ENCODE measurements around the gene CAMLG. TPM values are rescaled to one million over a fixed set of nuclear protein-coding genes. Genes with fewer than 3 reads are reported as not detected.

The CAMLG gene
- total RNA-seq, 1 donor from 2014 or later: 29.6 TPM

GRCh38 chr5:134784241-134784920, 46.0 kb downstream of the CAMLG start:
- no peak for DNase-seq

- DNase-seq: no peak
Measured at GRCh38 chr5:134784946-134785620, 46.7 kb downstream of the CAMLG start.

GRCh38 chr5:134787692-134788091, 49.3 kb downstream of the CAMLG start:
- no peak for DNase-seq

- DNase-seq: no peak
Measured at GRCh38 chr5:134791580-134791979, 53.2 kb downstream of the CAMLG start.

GRCh38 chr5:134792286-134792685, 53.9 kb downstream of the CAMLG start:
- DNase-seq: no peak

GRCh38 chr5:134793111-134793510, 54.8 kb downstream of the CAMLG start:
- no peak for DNase-seq

GRCh38 chr5:134794082-134794481, 55.7 kb downstream of the CAMLG start:
- no peak for DNase-seq

GRCh38 chr5:134794819-134795218, 56.5 kb downstream of the CAMLG start:
- no peak for DNase-seq

- no peak for DNase-seq
Measured at GRCh38 chr5:134798468-134798867, 60.1 kb downstream of the CAMLG start.

Small RNA genes within 50 kb of the gene (small RNA-seq; reads per million reads assigned to genes)
- gene RNU6-1164P (ENCODE audit: low replicate concordance): not detected
- gene RNU6-757P (ENCODE audit: low replicate concordance): not detected

Other genes with a start within 250 kb of the CAMLG start
- 9.0 TPM for gene JADE2, start 212.9 kb upstream of the CAMLG start, total RNA-seq
- gene SAR1B, start 105.7 kb upstream of the CAMLG start, total RNA-seq: 31.0 TPM
- gene SEC24A, start 89.8 kb upstream of the CAMLG start, total RNA-seq: 24.8 TPM
- 40.1 TPM for gene DDX46, start 20.2 kb downstream of the CAMLG start, total RNA-seq
- 42.8 TPM for gene C5orf24, start 107.4 kb downstream of the CAMLG start, total RNA-seq
- gene TXNDC15, start 135.8 kb downstream of the CAMLG start, total RNA-seq: 51.8 TPM
- gene PCBD2, start 166.6 kb downstream of the CAMLG start, total RNA-seq: 5.7 TPM
- gene CATSPER3, start 229.4 kb downstream of the CAMLG start, total RNA-seq: not detected